ENCODE measurements around the gene RAB28. TPM values are rescaled to one million over a fixed set of nuclear protein-coding genes. Genes with fewer than 3 reads are reported as not detected.

Gene RAB28
- total RNA-seq, 2 experiments from 2014 or later = 23.0 to 30.8 TPM

GRCh38 chr4:13359809-13360208 is 124.3 kb downstream of the RAB28 start:
- Histone ChIP-seq H2AFZ (ENCODE audit: low read length) (no peak overlapping the region), H3K79me2 (ENCODE audit: insufficient read depth, low read depth, low read length) (no peaks in the 10 kb centered on the region), H3K4me1 (ENCODE audit: insufficient read depth, low read length, poor library complexity, severe bottlenecking) (no peaks in the 10 kb centered on the region), H3K27ac (ENCODE audit: low read depth, low read length, poor library complexity, severe bottlenecking) (no peak overlapping the region), H3K9me3 (ENCODE audit: low read length) (no peaks in the 10 kb centered on the region), H3K4me2 (ENCODE audit: low read length) (no peak overlapping the region), H3K4me3 (ENCODE audit: low read depth, low read length, poor library complexity, severe bottlenecking) (no peak overlapping the region), H4K20me1 (ENCODE audit: insufficient read depth, low read length) (no peaks in the 10 kb centered on the region), H3K9me2 (ENCODE audit: insufficient read depth, low read length) (no peaks in the 10 kb centered on the region), H3K36me3 (ENCODE audit: insufficient read depth, low read length) (no peaks in the 10 kb centered on the region)
- ChIA-PET POLR2A (no interaction called here), CTCF (ENCODE audit: unreplicated experiment) (no interaction called here)
- no peak for DNase-seq (ENCODE audit: low spot score)
- BruUV-seq (replicated peaks) = no TSS peak
- intact Hi-C loops (cut with micrococcal nuclease; ENCODE audit: unreplicated experiment) = loop anchor here (10.0 kb wide), 1 partner anchor 185 kb away; the partner anchor contains the start of gene NKX3-2
- no peak for TF ChIP-seq EZH2phosphoT487 (IDR thresholded peaks at IDR 0.05; ENCODE audit: borderline replicate concordance, low read depth, low read length)
- TF ChIP-seq CTCF (conservative IDR thresholded peaks at IDR 0.05; ENCODE audit: low read length) = no peak

- POLR2A ChIA-PET = interaction anchor here (1.3 kb wide), 1 partner anchor 16 kb away, joined by 4 read pairs; no protein-coding TSS in a partner anchor
- no peaks in the 10 kb centered on the region for H3K79me2 ChIP-seq (ENCODE audit: insufficient read depth, low read depth, low read length)
- no peak for TF ChIP-seq CTCF (conservative IDR thresholded peaks at IDR 0.05; ENCODE audit: low read length)
- TF ChIP-seq EZH2phosphoT487 (IDR thresholded peaks at IDR 0.05; ENCODE audit: borderline replicate concordance, low read depth, low read length) = no peak
- H3K27ac ChIP-seq (ENCODE audit: low read depth, low read length, poor library complexity, severe bottlenecking) = no peak overlapping the region
- H2AFZ ChIP-seq (ENCODE audit: low read length) = no peak overlapping the region
- BruUV-seq (replicated peaks) = no TSS peak
- no peaks in the 10 kb centered on the region for H3K9me2 ChIP-seq (ENCODE audit: insufficient read depth, low read length)
- H3K4me1 ChIP-seq (ENCODE audit: insufficient read depth, low read length, poor library complexity, severe bottlenecking) = no peaks in the 10 kb centered on the region
- no peaks in the 10 kb centered on the region for H3K36me3 ChIP-seq (ENCODE audit: insufficient read depth, low read length)
- CTCF ChIA-PET (ENCODE audit: unreplicated experiment) = no interaction called here
- no peaks in the 10 kb centered on the region for H4K20me1 ChIP-seq (ENCODE audit: insufficient read depth, low read length)
- H3K9me3 ChIP-seq (ENCODE audit: low read length) = no peaks in the 10 kb centered on the region
- intact Hi-C loops (cut with micrococcal nuclease; ENCODE audit: unreplicated experiment) = loop anchor here (10.0 kb wide), 1 partner anchor 190 kb away; the partner anchor contains the start of gene NKX3-2
- H3K4me3 ChIP-seq (ENCODE audit: low read depth, low read length, poor library complexity, severe bottlenecking) = no peak overlapping the region
- no peak for DNase-seq (ENCODE audit: low spot score)
- H3K4me2 ChIP-seq (ENCODE audit: low read length) = no peak overlapping the region
These were observed 128.8 kb downstream of the RAB28 start for GRCh38 chr4:13355111-13355880.

- H3K4me2 ChIP-seq (ENCODE audit: low read length) = no peak overlapping the region
- no peaks in the 10 kb centered on the region for H3K79me2 ChIP-seq (ENCODE audit: insufficient read depth, low read depth, low read length)
- no peaks in the 10 kb centered on the region for H4K20me1 ChIP-seq (ENCODE audit: insufficient read depth, low read length)
- no TSS peak for BruUV-seq (replicated peaks)
- ChIA-PET CTCF (ENCODE audit: unreplicated experiment) (no interaction called here), POLR2A (no interaction called here)
- no peak overlapping the region for H3K27ac ChIP-seq (ENCODE audit: low read depth, low read length, poor library complexity, severe bottlenecking)
- no peak for DNase-seq (ENCODE audit: low spot score)
- H3K9me3 ChIP-seq (ENCODE audit: low read length) = no peaks in the 10 kb centered on the region
- H3K4me1 ChIP-seq (ENCODE audit: insufficient read depth, low read length, poor library complexity, severe bottlenecking) = no peaks in the 10 kb centered on the region
- TF ChIP-seq CTCF (conservative IDR thresholded peaks at IDR 0.05; ENCODE audit: low read length) (no peak), EZH2phosphoT487 (IDR thresholded peaks at IDR 0.05; ENCODE audit: borderline replicate concordance, low read depth, low read length) (no peak)
- intact Hi-C loops (cut with micrococcal nuclease; ENCODE audit: unreplicated experiment) = no loop called here
- no peak overlapping the region for H3K4me3 ChIP-seq (ENCODE audit: low read depth, low read length, poor library complexity, severe bottlenecking)
- H3K36me3 ChIP-seq (ENCODE audit: insufficient read depth, low read length) = no peaks in the 10 kb centered on the region
- no peaks in the 10 kb centered on the region for H3K9me2 ChIP-seq (ENCODE audit: insufficient read depth, low read length)
- no peak overlapping the region for H2AFZ ChIP-seq (ENCODE audit: low read length)
These were observed 135.0 kb downstream of the RAB28 start for GRCh38 chr4:13349096-13349495.
